ENCODE data around the gene METTL26. TPM values are rescaled to one million over a fixed set of nuclear protein-coding genes. Genes with fewer than 3 reads are reported as not detected.

The METTL26 gene
- total RNA-seq, 1 donor from 2014 or later: 54.4 TPM

GRCh38 chr16:595942-596735 is 40.0 kb downstream of the METTL26 start:
- no peak for DNase-seq (ENCODE audit: low read depth)

- no peak for DNase-seq (ENCODE audit: low read depth)
These were observed 41.0 kb downstream of the METTL26 start for GRCh38 chr16:595094-595528.

GRCh38 chr16:593807-594206 is 42.3 kb downstream of the METTL26 start:
- no peak for DNase-seq (ENCODE audit: low read depth)

GRCh38 chr16:593406-593805 is 42.7 kb downstream of the METTL26 start:
- DNase-seq (ENCODE audit: low read depth): peak; percentile 68

- peak; percentile 72 for DNase-seq (ENCODE audit: low read depth)
These were observed 43.4 kb downstream of the METTL26 start for GRCh38 chr16:592518-593306.

- no peak for DNase-seq (ENCODE audit: low read depth)
These were observed 44.1 kb downstream of the METTL26 start for GRCh38 chr16:591892-592517.

- no peak for DNase-seq (ENCODE audit: low read depth)
These were observed 44.9 kb downstream of the METTL26 start for GRCh38 chr16:591231-591630.

GRCh38 chr16:590815-591200 is 45.3 kb downstream of the METTL26 start:
- DNase-seq (ENCODE audit: low read depth): no peak

GRCh38 chr16:590188-590814 is 45.8 kb downstream of the METTL26 start:
- DNase-seq (ENCODE audit: low read depth): no peak

GRCh38 chr16:589658-590187 is 46.4 kb downstream of the METTL26 start, which contains the start of gene RAB40C:
Gene RAB40C, plus strand, starts transcription at chr16:590066. Its CDS starts 226 bp downstream, at chr16:590292.
- DNase-seq (ENCODE audit: low read depth): peak; percentile 87

GRCh38 chr16:588889-589657 is 47.0 kb downstream of the METTL26 start:
- peak; percentile 78 for DNase-seq (ENCODE audit: low read depth)

GRCh38 chr16:588639-588888 is 47.5 kb downstream of the METTL26 start:
- peak; percentile 56 for DNase-seq (ENCODE audit: low read depth)

- DNase-seq (ENCODE audit: low read depth): no peak
These were observed 49.2 kb downstream of the METTL26 start for GRCh38 chr16:586645-587590.

- no peak for DNase-seq (ENCODE audit: low read depth)
These were observed 50.0 kb downstream of the METTL26 start for GRCh38 chr16:586047-586644.

GRCh38 chr16:585351-585750 is 50.8 kb downstream of the METTL26 start:
- DNase-seq (ENCODE audit: low read depth): no peak
